ENCODE data around the gene ABCA2. TPM values are rescaled to one million over a fixed set of nuclear protein-coding genes. Genes with fewer than 3 reads are reported as not detected.

The ABCA2 gene
- total RNA-seq, 1 donor: 20.3 TPM

DNA sequence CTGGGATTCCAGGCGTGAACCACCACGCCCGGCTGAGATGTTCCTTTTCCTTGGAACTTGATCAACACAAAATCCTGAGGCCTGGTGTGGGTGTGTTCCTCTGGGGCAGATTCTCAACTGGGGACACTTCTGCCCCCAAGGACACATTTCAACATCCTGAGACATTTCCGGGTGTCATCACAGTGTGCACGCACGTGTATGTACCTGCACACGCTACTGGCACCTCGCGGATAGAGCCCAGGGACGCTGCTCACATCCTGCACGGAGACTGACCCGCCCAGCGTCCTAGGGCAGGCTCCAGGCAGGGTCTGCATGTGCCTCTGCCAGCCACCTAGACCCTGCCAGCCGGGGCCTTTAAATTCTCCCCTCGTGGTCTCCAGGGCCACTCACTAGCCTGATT, 34.3 kb upstream of the ABCA2 start:
- H3K27ac ChIP-seq (ENCODE audit: low read depth, low read length): no peak overlapping the region
- no peaks in the 10 kb centered on the region for H3K9me3 ChIP-seq (ENCODE audit: low read depth, low read length)
- H3K4me2 ChIP-seq (ENCODE audit: insufficient read depth, low read length): no peak overlapping the region
- no peaks in the 10 kb centered on the region for H3K79me2 ChIP-seq (ENCODE audit: insufficient read depth, low read length)
- H4K20me1 ChIP-seq (ENCODE audit: insufficient read depth, low read length): no peaks in the 10 kb centered on the region
- no peak overlapping the region for H3K4me3 ChIP-seq (ENCODE audit: insufficient read depth, low read length)
- H2AFZ ChIP-seq (ENCODE audit: low read length): no peak overlapping the region
- H3K36me3 ChIP-seq (ENCODE audit: insufficient read depth, low read length): no peaks in the 10 kb centered on the region
- no peak for DNase-seq (ENCODE audit: insufficient read length, low spot score, missing footprints)
- no peaks in the 10 kb centered on the region for H3K27me3 ChIP-seq (ENCODE audit: insufficient read depth, low read length)
- H3K4me1 ChIP-seq (ENCODE audit: insufficient read depth, low read length): no peaks in the 10 kb centered on the region
- TF ChIP-seq, protein P1, sequence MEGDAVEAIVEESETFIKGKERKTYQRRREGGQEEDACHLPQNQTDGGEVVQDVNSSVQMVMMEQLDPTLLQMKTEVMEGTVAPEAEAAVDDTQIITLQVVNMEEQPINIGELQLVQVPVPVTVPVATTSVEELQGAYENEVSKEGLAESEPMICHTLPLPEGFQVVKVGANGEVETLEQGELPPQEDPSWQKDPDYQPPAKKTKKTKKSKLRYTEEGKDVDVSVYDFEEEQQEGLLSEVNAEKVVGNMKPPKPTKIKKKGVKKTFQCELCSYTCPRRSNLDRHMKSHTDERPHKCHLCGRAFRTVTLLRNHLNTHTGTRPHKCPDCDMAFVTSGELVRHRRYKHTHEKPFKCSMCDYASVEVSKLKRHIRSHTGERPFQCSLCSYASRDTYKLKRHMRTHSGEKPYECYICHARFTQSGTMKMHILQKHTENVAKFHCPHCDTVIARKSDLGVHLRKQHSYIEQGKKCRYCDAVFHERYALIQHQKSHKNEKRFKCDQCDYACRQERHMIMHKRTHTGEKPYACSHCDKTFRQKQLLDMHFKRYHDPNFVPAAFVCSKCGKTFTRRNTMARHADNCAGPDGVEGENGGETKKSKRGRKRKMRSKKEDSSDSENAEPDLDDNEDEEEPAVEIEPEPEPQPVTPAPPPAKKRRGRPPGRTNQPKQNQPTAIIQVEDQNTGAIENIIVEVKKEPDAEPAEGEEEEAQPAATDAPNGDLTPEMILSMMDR (IDR thresholded peaks at IDR 0.05; ENCODE audit: extremely low read depth, low read depth, low read length): no peak

DNA sequence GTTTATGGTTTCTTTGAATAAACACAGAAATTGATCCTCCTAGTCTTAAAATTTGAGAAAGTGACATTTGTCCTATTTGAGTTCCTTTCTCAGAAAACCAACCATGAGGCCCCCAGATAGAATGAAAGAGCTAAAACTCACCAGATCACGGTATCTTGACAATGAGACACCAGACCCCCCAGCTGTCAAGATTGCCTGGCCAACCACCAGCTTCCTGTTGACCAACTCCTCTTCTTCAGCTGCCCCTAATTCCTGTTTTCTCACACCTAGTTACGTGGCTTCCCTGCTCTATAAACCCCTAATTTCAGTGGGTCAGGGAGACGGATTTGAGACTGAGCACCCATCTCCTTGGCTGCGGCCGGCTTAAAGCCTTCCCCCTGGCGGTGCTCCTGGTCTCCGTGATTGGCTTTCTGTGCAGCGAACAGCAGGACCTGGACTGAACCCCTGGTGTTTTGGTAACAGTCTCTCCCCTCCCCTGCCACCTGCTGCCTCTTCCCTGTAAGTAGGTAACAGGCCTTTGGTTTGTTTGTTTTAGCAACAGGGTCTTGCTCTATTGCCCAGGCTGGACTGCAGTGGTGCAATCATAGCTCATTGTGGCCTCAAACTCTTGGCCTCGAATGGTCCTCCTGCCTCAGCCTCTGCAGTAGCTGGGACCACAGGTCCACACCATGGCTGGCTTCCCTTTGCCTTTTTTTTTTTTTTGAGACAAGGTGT, 30.6 kb upstream of the ABCA2 start:
- Histone ChIP-seq H3K9me3 (ENCODE audit: low read depth, low read length) (no peaks in the 10 kb centered on the region), H4K20me1 (ENCODE audit: insufficient read depth, low read length) (no peaks in the 10 kb centered on the region), H3K4me1 (ENCODE audit: insufficient read depth, low read length) (no peaks in the 10 kb centered on the region), H3K27me3 (ENCODE audit: insufficient read depth, low read length) (peaks cover 18% of the 10 kb centered on the region), H3K36me3 (ENCODE audit: insufficient read depth, low read length) (no peaks in the 10 kb centered on the region), H3K79me2 (ENCODE audit: insufficient read depth, low read length) (no peaks in the 10 kb centered on the region), H2AFZ (ENCODE audit: low read length) (no peak overlapping the region), H3K4me2 (ENCODE audit: insufficient read depth, low read length) (no peak overlapping the region), H3K4me3 (ENCODE audit: insufficient read depth, low read length) (no peak overlapping the region), H3K27ac (ENCODE audit: low read depth, low read length) (no peak overlapping the region)
- DNase-seq (ENCODE audit: insufficient read length, low spot score, missing footprints): peak; percentile 29
- TF ChIP-seq, protein P1 (IDR thresholded peaks at IDR 0.05; ENCODE audit: extremely low read depth, low read depth, low read length): no peak

DNA sequence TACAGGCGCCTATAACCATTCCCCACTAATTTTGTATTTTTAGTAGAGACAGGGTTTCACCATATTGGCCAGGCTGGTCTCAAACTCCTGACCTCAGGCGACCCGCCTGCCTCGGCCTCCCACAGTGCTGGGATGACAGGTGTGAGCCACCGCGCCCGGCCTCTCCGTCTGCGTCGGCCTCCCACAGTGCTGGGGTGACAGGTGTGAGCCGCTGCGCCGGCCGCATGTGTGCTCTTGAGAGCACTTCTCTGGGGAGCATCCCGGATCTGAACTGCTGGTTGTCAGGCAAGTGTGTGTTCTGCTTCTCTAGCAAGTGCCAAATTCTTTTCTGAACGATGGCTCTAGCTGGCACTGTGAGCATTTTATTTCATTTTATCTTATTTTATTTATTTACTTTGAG, 29.5 kb upstream of the ABCA2 start:
- no peaks in the 10 kb centered on the region for H3K79me2 ChIP-seq (ENCODE audit: insufficient read depth, low read length)
- no peak overlapping the region for H2AFZ ChIP-seq (ENCODE audit: low read length)
- H3K27me3 ChIP-seq (ENCODE audit: insufficient read depth, low read length): peaks cover 29% of the 10 kb centered on the region
- TF ChIP-seq, protein P1 (IDR thresholded peaks at IDR 0.05; ENCODE audit: extremely low read depth, low read depth, low read length): no peak
- no peak overlapping the region for H3K27ac ChIP-seq (ENCODE audit: low read depth, low read length)
- no peaks in the 10 kb centered on the region for H3K36me3 ChIP-seq (ENCODE audit: insufficient read depth, low read length)
- no peaks in the 10 kb centered on the region for H3K4me1 ChIP-seq (ENCODE audit: insufficient read depth, low read length)
- H4K20me1 ChIP-seq (ENCODE audit: insufficient read depth, low read length): no peaks in the 10 kb centered on the region
- H3K4me3 ChIP-seq (ENCODE audit: insufficient read depth, low read length): no peak overlapping the region
- no peak overlapping the region for H3K4me2 ChIP-seq (ENCODE audit: insufficient read depth, low read length)
- no peaks in the 10 kb centered on the region for H3K9me3 ChIP-seq (ENCODE audit: low read depth, low read length)
- DNase-seq (ENCODE audit: insufficient read length, low spot score, missing footprints): no peak

DNA sequence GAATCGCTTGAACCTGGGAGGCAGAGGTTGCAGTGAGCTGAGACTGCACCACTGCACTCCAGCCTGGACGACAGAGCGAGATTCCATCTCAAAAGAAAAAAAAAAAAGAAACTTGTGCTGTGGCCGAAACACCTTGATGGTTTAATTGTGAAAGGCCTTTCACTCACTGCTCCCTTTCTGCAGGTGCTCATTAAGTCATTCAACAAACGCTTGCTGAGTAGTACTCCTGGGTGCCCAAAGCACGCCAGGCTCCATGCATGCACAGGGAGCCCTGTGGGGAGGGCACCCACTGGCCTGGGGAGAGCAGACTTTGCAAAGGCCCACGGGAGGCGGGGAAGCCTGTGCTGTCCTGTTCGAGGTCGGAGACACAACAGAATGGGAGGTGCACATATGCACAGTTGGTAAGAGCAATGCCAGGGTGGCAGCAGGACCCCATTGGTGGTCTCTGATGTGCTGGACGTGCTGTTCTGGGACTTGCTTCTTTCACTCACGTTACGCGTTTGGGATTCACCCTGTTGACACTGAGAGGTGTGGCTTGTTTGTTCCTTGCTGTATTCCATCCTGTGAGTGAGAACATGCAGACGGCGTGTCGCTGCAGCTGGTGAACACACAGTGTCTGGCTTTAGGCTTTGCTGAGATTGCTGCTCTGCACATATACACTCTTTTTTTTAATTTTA, 28.8 kb upstream of the ABCA2 start:
- peak; percentile 86 for DNase-seq (ENCODE audit: insufficient read length, low spot score, missing footprints)
- TF ChIP-seq, protein P1 (IDR thresholded peaks at IDR 0.05; ENCODE audit: extremely low read depth, low read depth, low read length): no peak
- Histone ChIP-seq H3K27ac (ENCODE audit: low read depth, low read length) (no peak overlapping the region), H3K36me3 (ENCODE audit: insufficient read depth, low read length) (no peaks in the 10 kb centered on the region), H3K9me3 (ENCODE audit: low read depth, low read length) (no peaks in the 10 kb centered on the region), H3K79me2 (ENCODE audit: insufficient read depth, low read length) (no peaks in the 10 kb centered on the region), H3K27me3 (ENCODE audit: insufficient read depth, low read length) (peaks cover 33% of the 10 kb centered on the region), H3K4me1 (ENCODE audit: insufficient read depth, low read length) (no peaks in the 10 kb centered on the region), H2AFZ (ENCODE audit: low read length) (no peak overlapping the region), H4K20me1 (ENCODE audit: insufficient read depth, low read length) (no peaks in the 10 kb centered on the region), H3K4me3 (ENCODE audit: insufficient read depth, low read length) (no peak overlapping the region), H3K4me2 (ENCODE audit: insufficient read depth, low read length) (no peak overlapping the region)
